ENCODE results near the gene VIPR2. TPM values are rescaled to one million over a fixed set of nuclear protein-coding genes. Genes with fewer than 3 reads are reported as not detected.
"Not testable (repeated sequence)": the region's sequence is repeated elsewhere in the genome, so short reads cannot be mapped to it uniquely, and the experiment has no call there.

VIPR2 gene
- total RNA-seq, 2 donors from 2014 or later: 0.36 to 0.45 TPM

- Mint-ChIP-seq H3K4me1 (ENCODE audit: low read depth in 2 of 2) (peaks cover 7 to 11% of the 10 kb centered on the region in 2 donors), H3K9me3 (no peaks in the 10 kb centered on the region), H3K36me3 (no peaks in the 10 kb centered on the region), H3K4me3 (no peak overlapping the region), H3K27ac (no peak overlapping the region), H3K27me3 (peaks cover 7 to 10% of the 10 kb centered on the region in 2 donors)
- DNase-seq (ENCODE audit: low spot score) (no peak), ATAC-seq (no peak)
Measured at GRCh38 chr7:159140170-159140910, 4.3 kb downstream of the VIPR2 start.

- Mint-ChIP-seq H3K27me3 (peaks cover 7 to 8% of the 10 kb centered on the region in 2 donors), H3K27ac (no peak overlapping the region), H3K9me3 (no peaks in the 10 kb centered on the region), H3K4me3 (no peak overlapping the region), H3K4me1 (ENCODE audit: low read depth in 2 of 2) (peaks cover 7 to 11% of the 10 kb centered on the region in 2 donors), H3K36me3 (no peaks in the 10 kb centered on the region)
- no peak for DNase-seq (ENCODE audit: low spot score)
- ATAC-seq: no peak
Measured at GRCh38 chr7:159139639-159140038, 5.0 kb downstream of the VIPR2 start.

GRCh38 chr7:159139202-159139601 lies 5.5 kb downstream of the VIPR2 start:
- ATAC-seq (no peak), DNase-seq (ENCODE audit: low spot score) (no peak)
- H3K4me3 Mint-ChIP-seq: no peak overlapping the region
- H3K36me3 Mint-ChIP-seq: no peaks in the 10 kb centered on the region
- no peaks in the 10 kb centered on the region for H3K9me3 Mint-ChIP-seq
- H3K4me1 Mint-ChIP-seq (ENCODE audit: low read depth in 2 of 2): peaks cover 7 to 11% of the 10 kb centered on the region in 2 donors
- no peak overlapping the region for H3K27ac Mint-ChIP-seq
- peaks cover 7 to 8% of the 10 kb centered on the region in 2 donors for H3K27me3 Mint-ChIP-seq

- Mint-ChIP-seq H3K4me3 (no peak overlapping the region), H3K36me3 (no peaks in the 10 kb centered on the region), H3K9me3 (no peaks in the 10 kb centered on the region), H3K27ac (no peak overlapping the region), H3K4me1 (ENCODE audit: low read depth in 2 of 2) (peaks cover 7 to 11% of the 10 kb centered on the region in 2 donors), H3K27me3 (peaks cover 6 to 7% of the 10 kb centered on the region in 2 donors)
- ATAC-seq (no peak), DNase-seq (ENCODE audit: low spot score) (no peak)
Measured at GRCh38 chr7:159138508-159138907, 6.2 kb downstream of the VIPR2 start.

GRCh38 chr7:159137906-159138305 lies 6.8 kb downstream of the VIPR2 start:
- ATAC-seq: no peak
- H3K9me3 Mint-ChIP-seq: no peaks in the 10 kb centered on the region
- DNase-seq (ENCODE audit: low spot score): no peak
- H3K4me3 Mint-ChIP-seq: no peak overlapping the region
- H3K27me3 Mint-ChIP-seq: peaks cover 4 to 5% of the 10 kb centered on the region in 2 donors
- H3K4me1 Mint-ChIP-seq (ENCODE audit: low read depth in 2 of 2): peaks cover 7 to 9% of the 10 kb centered on the region in 2 donors
- H3K36me3 Mint-ChIP-seq: no peaks in the 10 kb centered on the region
- no peak overlapping the region for H3K27ac Mint-ChIP-seq

- H3K9me3 Mint-ChIP-seq: no peaks in the 10 kb centered on the region
- no peak overlapping the region for H3K4me3 Mint-ChIP-seq
- DNase-seq (ENCODE audit: low spot score) (peak; percentile 29), ATAC-seq (peak in 1 of 2 donors; percentile 32)
- no peak overlapping the region for H3K27ac Mint-ChIP-seq
- peaks cover 6 to 7% of the 10 kb centered on the region in 2 donors for H3K4me1 Mint-ChIP-seq (ENCODE audit: low read depth in 2 of 2)
- H3K27me3 Mint-ChIP-seq: peaks cover 0 to 3% of the 10 kb centered on the region in 2 donors
- no peaks in the 10 kb centered on the region for H3K36me3 Mint-ChIP-seq
Measured at GRCh38 chr7:159136846-159137245, 7.8 kb downstream of the VIPR2 start.

- no peak for ATAC-seq
- H3K4me3 Mint-ChIP-seq: no peak overlapping the region
- H3K27ac Mint-ChIP-seq: no peak overlapping the region
- H3K27me3 Mint-ChIP-seq: peaks cover 0 to 3% of the 10 kb centered on the region in 2 donors
- DNase-seq (ENCODE audit: low spot score): no peak
- no peaks in the 10 kb centered on the region for H3K9me3 Mint-ChIP-seq
- peaks cover 6 to 7% of the 10 kb centered on the region in 2 donors for H3K4me1 Mint-ChIP-seq (ENCODE audit: low read depth in 2 of 2)
- no peaks in the 10 kb centered on the region for H3K36me3 Mint-ChIP-seq
Measured at GRCh38 chr7:159136442-159136841, 8.2 kb downstream of the VIPR2 start.

GRCh38 chr7:159136013-159136412 lies 8.7 kb downstream of the VIPR2 start:
- no peak overlapping the region for H3K27ac Mint-ChIP-seq
- H3K4me3 Mint-ChIP-seq: no peak overlapping the region
- DNase-seq (ENCODE audit: low spot score) (no peak), ATAC-seq (no peak)
- peaks cover 6 to 7% of the 10 kb centered on the region in 2 donors for H3K4me1 Mint-ChIP-seq (ENCODE audit: low read depth in 2 of 2)
- H3K36me3 Mint-ChIP-seq: no peaks in the 10 kb centered on the region
- H3K27me3 Mint-ChIP-seq: peaks cover 0 to 3% of the 10 kb centered on the region in 2 donors
- no peaks in the 10 kb centered on the region for H3K9me3 Mint-ChIP-seq

- H3K36me3 Mint-ChIP-seq; H3K27ac Mint-ChIP-seq; DNase-seq (ENCODE audit: low spot score); H3K4me3 Mint-ChIP-seq; ATAC-seq; H3K4me1 Mint-ChIP-seq (ENCODE audit: low read depth in 2 of 2); H3K27me3 Mint-ChIP-seq; H3K9me3 Mint-ChIP-seq: not testable (repeated sequence)
Measured at GRCh38 chr7:159132670-159133443, 11.8 kb downstream of the VIPR2 start.

GRCh38 chr7:159130820-159131219 lies 13.8 kb downstream of the VIPR2 start:
- H3K36me3 Mint-ChIP-seq: no peaks in the 10 kb centered on the region
- H3K27me3 Mint-ChIP-seq: peaks cover 0 to 5% of the 10 kb centered on the region in 2 donors
- no peak for DNase-seq (ENCODE audit: low spot score)
- no peak overlapping the region for H3K27ac Mint-ChIP-seq
- no peak overlapping the region for H3K4me3 Mint-ChIP-seq
- no peaks in the 10 kb centered on the region for H3K9me3 Mint-ChIP-seq
- ATAC-seq: no peak
- no peaks in the 10 kb centered on the region for H3K4me1 Mint-ChIP-seq (ENCODE audit: low read depth in 2 of 2)

- Mint-ChIP-seq H3K27ac (no peak overlapping the region), H3K9me3 (no peaks in the 10 kb centered on the region), H3K4me3 (no peak overlapping the region), H3K36me3 (no peaks in the 10 kb centered on the region), H3K27me3 (peaks cover 0 to 5% of the 10 kb centered on the region in 2 donors), H3K4me1 (ENCODE audit: low read depth in 2 of 2) (no peaks in the 10 kb centered on the region)
- DNase-seq (ENCODE audit: low spot score) (no peak), ATAC-seq (no peak)
Measured at GRCh38 chr7:159130199-159130775, 14.4 kb downstream of the VIPR2 start.

GRCh38 chr7:159128767-159129166 lies 15.9 kb downstream of the VIPR2 start:
- Mint-ChIP-seq H3K9me3 (no peaks in the 10 kb centered on the region), H3K4me1 (ENCODE audit: low read depth in 2 of 2) (no peaks in the 10 kb centered on the region)
- DNase-seq (ENCODE audit: low spot score): no peak

GRCh38 chr7:159127691-159128642 lies 16.7 kb downstream of the VIPR2 start:
- Mint-ChIP-seq H3K27me3 (peaks cover 0 to 16% of the 10 kb centered on the region in 2 donors), H3K9me3 (no peaks in the 10 kb centered on the region), H3K4me1 (ENCODE audit: low read depth in 2 of 2) (no peaks in the 10 kb centered on the region), H3K27ac (no peak overlapping the region), H3K4me3 (no peak overlapping the region), H3K36me3 (no peaks in the 10 kb centered on the region)
- DNase-seq (ENCODE audit: low spot score) (no peak), ATAC-seq (no peak)

More at GRCh38 chr7:159128767-159129166, 15.9 kb downstream of the VIPR2 start:
- H3K36me3 Mint-ChIP-seq: no peaks in the 10 kb centered on the region
- H3K4me3 Mint-ChIP-seq: no peak overlapping the region
- peaks cover 0 to 12% of the 10 kb centered on the region in 2 donors for H3K27me3 Mint-ChIP-seq
- H3K27ac Mint-ChIP-seq: no peak overlapping the region
- no peak for ATAC-seq

Data from natural killer cell treated with Interleukin-12 subunit alpha and Interleukin-12 subunit beta and Interleukin-15 and Interleukin-18, amount 100 ng/mL, for 72 hours (primary cell).